Measurements from ENCODE around the gene GLI2.

The GLI2 gene

GRCh38 chr2:120750488-120751210 is 15.0 kb downstream of the GLI2 start:
- Histone ChIP-seq H3K9me3 (no peaks in the 10 kb centered on the region), H3K4me3 (no peak overlapping the region), H4K20me1 (no peaks in the 10 kb centered on the region), H3K9ac (no peak overlapping the region), H3K36me3 (no peaks in the 10 kb centered on the region), H3K4me2 (peak overlapping the region; percentile 78), H3K4me1 (peaks cover 22% of the 10 kb centered on the region), H3K27me3 (no peaks in the 10 kb centered on the region), H3K27ac (no peak overlapping the region)
- no peak for TF ChIP-seq Cebpa-rat (IDR thresholded peaks at IDR 0.05)

DNA sequence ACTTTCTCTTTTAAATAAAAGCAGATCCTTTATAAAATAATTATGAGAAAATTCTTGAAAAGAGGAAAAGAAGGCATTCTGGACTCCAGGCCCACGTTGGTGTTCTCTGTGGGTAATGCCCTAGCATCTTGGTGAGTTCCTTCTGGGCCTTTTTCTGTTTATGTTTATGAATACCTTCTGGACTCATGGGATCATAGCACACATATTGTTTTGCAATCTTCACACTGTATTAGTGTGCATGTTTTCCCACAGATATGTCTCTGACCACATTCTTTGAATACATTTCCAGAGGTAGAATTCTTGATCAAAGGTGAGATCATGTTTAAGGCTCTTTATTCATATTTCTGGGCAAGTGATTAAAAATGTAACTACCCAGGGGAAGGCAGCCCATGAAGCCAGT is 15.9 kb downstream of the GLI2 start:
- Histone ChIP-seq H3K27ac (no peak overlapping the region), H3K4me3 (no peak overlapping the region), H4K20me1 (no peaks in the 10 kb centered on the region), H3K4me2 (no peak overlapping the region), H3K27me3 (no peaks in the 10 kb centered on the region), H3K4me1 (peaks cover 22% of the 10 kb centered on the region), H3K9me3 (no peaks in the 10 kb centered on the region), H3K36me3 (no peaks in the 10 kb centered on the region), H3K9ac (no peak overlapping the region)
- no peak for TF ChIP-seq Cebpa-rat (IDR thresholded peaks at IDR 0.05)

DNA sequence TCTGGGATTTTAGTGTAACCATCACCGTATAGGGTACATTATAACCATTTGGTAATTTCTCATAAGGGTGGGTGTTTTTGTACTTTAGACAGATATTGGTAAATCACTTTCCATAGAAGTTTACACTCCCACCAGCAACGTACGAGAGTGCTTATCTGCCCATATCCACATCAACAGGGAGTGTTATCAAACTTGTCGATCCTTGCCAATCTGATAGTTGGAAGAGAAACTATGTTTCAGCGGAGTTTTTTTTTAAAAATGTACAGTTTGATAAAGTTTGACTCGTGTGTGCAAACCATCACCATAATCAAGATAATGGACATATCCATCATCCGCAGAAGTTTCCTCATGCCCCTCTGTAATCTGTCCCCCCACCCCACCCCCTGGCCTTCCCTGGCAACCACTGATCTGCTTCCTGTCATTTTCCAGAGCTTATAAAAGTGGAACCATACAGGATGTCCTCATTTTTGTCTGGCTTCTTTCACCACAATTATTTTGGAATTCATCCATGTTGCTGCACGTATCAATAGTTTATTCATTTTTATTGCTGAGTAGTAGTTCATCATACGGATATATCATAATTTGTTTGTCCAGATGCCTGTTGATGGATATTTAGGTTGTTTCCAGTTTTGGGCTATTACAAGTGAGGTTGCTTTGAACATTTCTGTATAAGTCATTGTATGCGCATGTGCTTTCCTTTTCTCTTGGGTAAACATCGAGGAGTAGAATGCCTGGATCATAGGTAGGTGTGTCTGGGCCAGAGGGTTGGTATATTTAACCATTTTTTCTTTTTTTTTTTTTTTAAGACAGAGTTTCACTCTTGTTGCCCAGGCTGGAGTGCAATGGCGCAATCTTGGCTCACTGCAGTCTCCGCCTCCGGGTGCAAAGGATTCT is 18.6 kb downstream of the GLI2 start:
- Histone ChIP-seq H3K4me3 (no peak overlapping the region), H3K27ac (no peak overlapping the region), H4K20me1 (no peaks in the 10 kb centered on the region), H3K36me3 (no peaks in the 10 kb centered on the region), H3K27me3 (no peaks in the 10 kb centered on the region), H3K9me3 (no peaks in the 10 kb centered on the region), H3K4me2 (no peak overlapping the region), H3K4me1 (peaks cover 29% of the 10 kb centered on the region), H3K9ac (no peak overlapping the region)
- no peak for TF ChIP-seq Cebpa-rat (IDR thresholded peaks at IDR 0.05)

- no peaks in the 10 kb centered on the region for H3K36me3 ChIP-seq
- no peak overlapping the region for H3K4me2 ChIP-seq
- no peak for TF ChIP-seq Cebpa-rat (IDR thresholded peaks at IDR 0.05)
- no peaks in the 10 kb centered on the region for H3K9me3 ChIP-seq
- no peak overlapping the region for H3K4me3 ChIP-seq
- H3K27me3 ChIP-seq, result no peaks in the 10 kb centered on the region
- no peaks in the 10 kb centered on the region for H4K20me1 ChIP-seq
- H3K27ac ChIP-seq, result no peak overlapping the region
- H3K4me1 ChIP-seq, result peaks cover 22% of the 10 kb centered on the region
- H3K9ac ChIP-seq, result no peak overlapping the region
Measured at GRCh38 chr2:120758181-120759144, 22.8 kb downstream of the GLI2 start.

- Histone ChIP-seq H3K36me3 (no peaks in the 10 kb centered on the region), H4K20me1 (no peaks in the 10 kb centered on the region), H3K27me3 (no peaks in the 10 kb centered on the region), H3K27ac (no peak overlapping the region), H3K4me2 (peak overlapping the region; percentile 46), H3K4me1 (peaks cover 23% of the 10 kb centered on the region), H3K9me3 (no peaks in the 10 kb centered on the region), H3K9ac (no peak overlapping the region), H3K4me3 (no peak overlapping the region)
- no peak for TF ChIP-seq Cebpa-rat (IDR thresholded peaks at IDR 0.05)
Measured at GRCh38 chr2:120759543-120760331, 24.1 kb downstream of the GLI2 start.

DNA sequence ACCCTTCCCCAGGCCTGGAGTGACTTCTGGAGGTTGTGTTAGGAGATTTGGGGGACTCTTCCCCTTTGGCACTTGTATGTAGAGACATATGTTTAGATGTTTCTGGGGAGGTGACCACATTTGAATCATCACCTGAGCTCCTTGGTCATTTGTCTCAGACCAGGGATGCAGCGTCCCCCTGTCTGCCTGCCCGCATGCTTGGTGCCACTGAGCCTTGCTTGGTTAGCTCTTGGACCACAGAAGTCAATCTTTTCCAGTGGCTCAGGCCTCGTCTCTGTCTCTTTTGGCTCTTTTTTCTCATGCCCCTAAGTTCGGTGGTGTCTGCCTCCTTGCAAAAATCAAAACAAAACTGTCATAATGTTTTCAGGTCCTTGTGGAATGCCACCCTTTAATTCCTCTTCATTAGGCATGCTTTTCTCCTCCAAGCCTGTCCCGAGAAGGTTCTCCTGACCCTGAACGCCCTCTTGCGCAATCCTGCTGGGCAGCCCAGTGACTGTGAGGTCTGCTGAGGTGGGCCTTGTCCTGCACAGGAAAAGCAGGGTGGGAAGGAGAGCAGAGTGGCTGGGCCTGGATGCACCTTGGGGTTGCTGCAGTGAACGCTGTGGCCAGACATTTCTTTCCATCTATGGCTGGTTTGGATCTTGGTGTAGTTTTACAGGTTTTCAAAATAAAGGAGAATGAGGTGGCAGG is 24.9 kb downstream of the GLI2 start:
- Histone ChIP-seq H4K20me1 (no peaks in the 10 kb centered on the region), H3K4me1 (peaks cover 26% of the 10 kb centered on the region), H3K4me3 (no peak overlapping the region), H3K4me2 (no peak overlapping the region), H3K9ac (no peak overlapping the region), H3K27ac (no peak overlapping the region), H3K36me3 (no peaks in the 10 kb centered on the region), H3K9me3 (no peaks in the 10 kb centered on the region), H3K27me3 (no peaks in the 10 kb centered on the region)
- peak; percentile 86 for TF ChIP-seq Cebpa-rat (IDR thresholded peaks at IDR 0.05)

- Histone ChIP-seq H3K4me2 (no peak overlapping the region), H4K20me1 (no peaks in the 10 kb centered on the region), H3K4me1 (peaks cover 26% of the 10 kb centered on the region), H3K4me3 (no peak overlapping the region), H3K36me3 (no peaks in the 10 kb centered on the region), H3K9ac (no peak overlapping the region), H3K9me3 (no peaks in the 10 kb centered on the region), H3K27ac (no peak overlapping the region), H3K27me3 (no peaks in the 10 kb centered on the region)
- TF ChIP-seq Cebpa-rat (IDR thresholded peaks at IDR 0.05), result no peak
Measured at GRCh38 chr2:120761164-120761861, 25.6 kb downstream of the GLI2 start.

DNA sequence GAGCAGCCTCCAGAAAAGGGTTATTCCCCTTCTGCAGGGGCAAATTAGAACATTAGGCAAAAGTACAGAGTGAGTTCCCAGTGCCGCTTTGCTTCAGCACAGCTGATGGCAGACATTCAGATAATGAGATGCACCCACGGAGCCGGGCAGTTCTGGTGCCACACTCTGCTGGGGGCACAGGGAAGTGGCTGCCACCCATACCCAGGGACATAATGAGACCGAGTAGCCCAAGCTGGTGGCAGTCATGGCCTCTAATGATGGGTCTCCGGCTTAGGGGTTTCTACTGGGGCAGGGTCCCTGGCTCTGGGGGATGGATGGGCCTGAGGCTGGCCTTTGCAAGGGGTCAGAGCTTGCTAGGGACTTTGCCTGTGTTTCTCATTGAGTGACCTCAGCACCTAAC is 26.2 kb downstream of the GLI2 start:
- no peaks in the 10 kb centered on the region for H3K27me3 ChIP-seq

More for the DNA sequence above, 26.2 kb downstream of the GLI2 start:
- Histone ChIP-seq H3K36me3 (no peaks in the 10 kb centered on the region), H3K4me3 (no peak overlapping the region), H3K4me2 (no peak overlapping the region), H3K27ac (no peak overlapping the region), H3K9me3 (no peaks in the 10 kb centered on the region), H3K4me1 (peaks cover 26% of the 10 kb centered on the region), H4K20me1 (no peaks in the 10 kb centered on the region), H3K9ac (no peak overlapping the region)
- TF ChIP-seq Cebpa-rat (IDR thresholded peaks at IDR 0.05), result no peak
